HG02571 (cell line): ENCODE data around the gene SFT2D3.
A peak's percentile ranks its signal among the peaks of the same experiment; 100 is the strongest.

Experiments used
- ATAC-seq: cut with Tn5 transposase; IDR thresholded peaks from one replicate; pipeline ENCODE4 v1.9.1; 2021; ENCODE audit warnings: mild to moderate bottlenecking, moderate library complexity; ENCODE audit not compliant: unreplicated experiment

The SFT2D3 gene

GRCh38 chr2:127701193-127701650 is at the start of gene SFT2D3:
Gene SFT2D3, plus strand, starts transcription at chr2:127701497. Its CDS starts 32 bp downstream, at chr2:127701529.
- peak; percentile 73 for ATAC-seq

DNA sequence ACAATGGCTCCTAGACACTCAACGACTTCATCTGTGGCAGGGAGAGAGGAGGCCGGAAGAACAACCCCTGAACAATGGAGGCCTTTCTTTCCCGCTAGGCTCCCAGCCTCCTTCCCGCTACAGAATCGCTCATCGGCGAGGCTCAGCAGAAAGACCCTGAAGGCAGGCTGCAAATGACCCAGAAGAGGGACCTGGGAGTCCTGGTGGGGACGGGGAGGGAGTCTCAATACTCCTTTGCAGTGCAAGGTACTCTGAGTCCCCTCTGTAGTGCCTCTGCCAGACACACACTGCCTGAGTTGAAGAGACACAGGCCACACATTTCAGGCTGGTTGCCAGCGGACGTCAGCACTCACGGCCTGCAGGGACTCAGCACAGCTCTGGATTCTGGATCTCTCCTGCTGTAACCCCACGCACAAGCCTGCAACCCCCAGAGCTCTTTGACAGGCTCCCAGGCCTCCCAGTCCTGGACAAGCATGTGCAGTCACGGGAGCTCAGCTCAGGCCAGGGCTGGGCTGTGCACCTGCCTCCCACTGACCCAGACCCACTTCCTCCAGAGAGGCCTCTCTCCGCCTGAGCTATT is 49.2 kb upstream of the SFT2D3 start:
- ATAC-seq, result no peak

DNA sequence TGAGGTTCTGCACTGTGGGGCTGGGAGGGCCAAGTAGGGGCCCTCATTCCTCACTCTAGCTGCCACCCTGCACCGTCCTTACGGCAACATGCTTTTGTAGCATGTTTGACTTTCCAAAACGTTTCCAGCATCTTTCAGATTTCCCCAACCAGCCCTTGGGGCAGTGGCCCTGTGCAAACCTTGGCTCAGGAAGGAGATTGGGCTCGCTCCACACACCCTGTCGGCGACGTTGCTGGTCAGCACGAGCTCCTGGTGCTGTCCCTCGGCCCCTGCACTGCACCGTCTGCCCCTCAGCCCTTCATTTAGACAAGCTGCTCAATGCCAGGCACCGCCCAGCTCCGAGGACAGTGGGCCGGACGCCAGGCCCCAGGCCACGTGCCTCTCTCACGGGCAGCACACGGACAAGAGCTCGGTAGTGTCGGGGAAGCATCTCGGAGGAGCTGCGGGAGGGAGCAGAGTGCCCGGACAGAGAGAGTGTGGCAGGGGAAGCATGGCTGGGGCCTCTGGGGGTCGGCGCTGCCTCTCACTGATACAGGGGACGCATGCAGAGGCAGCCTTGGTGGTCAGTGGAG is 48.4 kb upstream of the SFT2D3 start:
- no peak for ATAC-seq

GRCh38 chr2:127653421-127654083 is 47.7 kb upstream of the SFT2D3 start:
- ATAC-seq, result no peak

- no peak for ATAC-seq
These were observed 47.0 kb upstream of the SFT2D3 start for GRCh38 chr2:127654084-127654837.

- ATAC-seq, result no peak
These were observed 46.5 kb upstream of the SFT2D3 start for GRCh38 chr2:127654838-127655175.

GRCh38 chr2:127655209-127656073 is 45.9 kb upstream of the SFT2D3 start:
- no peak for ATAC-seq

DNA sequence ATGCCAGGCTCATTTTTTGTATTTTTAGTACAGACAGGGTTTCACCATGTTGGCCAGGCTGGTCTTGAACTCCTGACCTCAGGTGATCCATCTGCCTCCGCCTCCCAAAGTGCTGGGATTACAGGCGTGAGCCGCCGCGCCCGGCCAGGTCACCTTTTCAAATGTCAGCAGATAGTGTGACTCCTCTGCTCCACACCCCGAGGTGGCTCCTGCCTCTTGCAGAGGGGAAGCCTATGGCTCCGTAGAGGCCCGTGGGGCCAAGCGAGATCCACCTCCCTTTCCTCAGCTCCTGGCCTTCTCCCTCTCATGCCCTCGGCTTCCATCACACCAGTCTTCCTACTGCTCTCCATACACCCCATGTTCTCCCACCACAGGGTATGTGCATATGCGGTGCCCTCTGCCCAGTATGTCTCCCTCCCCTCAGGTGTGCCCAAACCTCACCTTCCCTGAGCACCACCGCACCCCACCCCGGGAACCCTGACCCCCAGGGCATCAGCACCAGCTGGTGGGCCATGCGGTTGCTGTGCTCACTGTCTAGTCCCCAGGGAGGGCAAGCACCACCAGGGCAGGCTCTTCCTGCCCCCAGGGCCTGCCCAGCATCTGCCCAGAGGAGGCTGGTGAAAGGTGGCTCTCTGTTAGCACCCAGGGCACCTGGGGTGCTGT is 44.6 kb upstream of the SFT2D3 start:
- ATAC-seq, result no peak

GRCh38 chr2:127657232-127657595 is 44.1 kb upstream of the SFT2D3 start:
- no peak for ATAC-seq

DNA sequence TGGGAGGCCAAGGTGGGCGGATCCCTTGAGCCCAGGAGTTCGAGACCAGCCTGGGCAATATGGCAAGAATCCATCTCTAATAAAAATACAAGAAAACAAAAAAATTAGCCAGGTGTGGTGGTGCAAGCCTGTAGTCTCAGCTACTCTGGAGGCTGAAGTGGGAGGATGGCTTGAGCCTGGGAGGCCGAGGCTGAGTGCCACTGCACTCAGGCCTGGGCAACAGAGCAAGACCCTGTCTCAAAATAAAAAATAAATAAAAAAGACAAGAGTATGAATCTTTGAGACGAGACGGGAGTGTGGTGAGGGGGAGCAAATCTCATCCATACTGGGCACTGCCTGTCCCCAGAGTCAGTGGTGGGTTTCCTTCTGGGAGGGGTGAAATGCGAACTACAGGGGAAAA is 43.2 kb upstream of the SFT2D3 start:
- no peak for ATAC-seq

DNA sequence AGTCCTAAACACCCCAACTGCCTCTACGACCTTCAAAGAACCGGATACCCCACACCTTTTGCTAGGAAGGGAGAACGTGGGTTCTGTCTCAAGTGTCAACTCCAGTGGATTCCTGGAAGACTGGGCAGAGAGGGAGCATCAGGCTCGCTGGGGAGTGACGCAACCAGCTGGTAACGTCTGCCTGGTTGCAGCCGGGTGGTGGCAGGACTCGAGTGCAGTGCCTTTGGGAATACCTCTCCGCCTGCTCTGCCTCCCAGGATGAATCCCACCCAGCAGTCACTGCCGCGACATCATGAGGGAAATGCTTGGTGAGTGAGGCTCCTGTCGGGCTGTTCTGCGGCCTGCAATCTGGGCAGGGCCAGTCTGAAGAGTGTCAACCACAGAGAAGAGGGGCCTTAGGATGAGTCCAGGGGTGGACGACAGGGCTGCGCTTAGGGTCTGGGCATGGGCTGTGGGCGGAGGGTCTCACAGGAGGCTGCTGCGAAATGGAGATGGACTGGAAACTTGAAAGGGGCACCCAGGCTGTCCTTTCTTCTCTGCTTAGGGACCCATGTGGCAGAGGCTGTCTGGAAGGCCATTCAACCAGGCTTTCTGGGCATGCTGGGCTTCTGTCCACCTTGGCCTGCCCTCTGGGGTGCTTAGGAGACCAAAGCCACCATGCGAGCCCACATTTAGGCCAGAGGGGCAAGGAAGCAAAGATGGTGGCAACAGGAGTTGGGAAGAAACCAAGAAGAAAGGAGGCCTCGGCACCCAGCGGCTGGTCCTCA is 42.5 kb upstream of the SFT2D3 start:
- ATAC-seq, result no peak

- no peak for ATAC-seq
These were observed 41.6 kb upstream of the SFT2D3 start for GRCh38 chr2:127659408-127660290.

DNA sequence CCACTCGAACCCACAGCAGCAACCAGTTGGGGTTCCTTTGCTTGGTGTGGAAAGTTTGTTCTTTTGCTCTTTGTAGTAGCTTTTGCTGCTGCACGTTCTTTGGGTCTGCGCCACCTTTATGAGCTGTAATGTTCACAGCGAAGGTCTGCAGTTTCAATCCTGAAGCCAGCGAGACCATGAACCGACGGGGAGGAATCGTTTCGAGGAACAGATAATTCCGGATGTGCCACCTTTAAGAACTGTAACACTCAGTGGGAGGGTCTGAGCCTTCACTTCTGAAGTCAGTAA is 41.1 kb upstream of the SFT2D3 start:
- no peak for ATAC-seq

DNA sequence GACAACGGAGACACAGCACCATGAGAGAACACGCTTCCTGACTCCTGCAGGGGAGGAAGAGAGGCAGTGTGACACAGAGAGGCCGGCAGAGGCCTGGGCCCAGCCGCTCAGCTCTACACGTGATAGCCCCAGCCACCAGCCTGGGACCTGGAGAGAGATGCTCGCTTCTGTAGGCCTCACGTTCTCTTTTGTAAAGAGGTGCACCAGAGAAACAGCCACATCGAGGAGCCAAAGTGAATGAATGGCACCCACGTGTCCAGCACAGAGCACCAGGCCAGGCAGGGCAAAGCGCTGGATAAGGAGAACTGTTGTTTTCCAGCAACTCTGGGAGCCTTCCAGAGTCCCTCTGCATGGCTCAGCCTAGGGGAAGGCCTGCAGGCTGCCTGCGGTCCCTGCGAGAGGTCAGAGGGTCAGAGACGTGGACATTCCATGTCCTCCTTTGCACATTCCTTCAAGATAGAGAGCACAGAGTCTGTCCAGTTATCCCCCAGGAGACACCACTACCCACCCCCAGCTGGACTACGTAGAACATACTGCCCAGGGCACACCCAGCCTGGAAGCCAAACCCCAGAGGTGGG is 40.1 kb upstream of the SFT2D3 start:
- no peak for ATAC-seq

DNA sequence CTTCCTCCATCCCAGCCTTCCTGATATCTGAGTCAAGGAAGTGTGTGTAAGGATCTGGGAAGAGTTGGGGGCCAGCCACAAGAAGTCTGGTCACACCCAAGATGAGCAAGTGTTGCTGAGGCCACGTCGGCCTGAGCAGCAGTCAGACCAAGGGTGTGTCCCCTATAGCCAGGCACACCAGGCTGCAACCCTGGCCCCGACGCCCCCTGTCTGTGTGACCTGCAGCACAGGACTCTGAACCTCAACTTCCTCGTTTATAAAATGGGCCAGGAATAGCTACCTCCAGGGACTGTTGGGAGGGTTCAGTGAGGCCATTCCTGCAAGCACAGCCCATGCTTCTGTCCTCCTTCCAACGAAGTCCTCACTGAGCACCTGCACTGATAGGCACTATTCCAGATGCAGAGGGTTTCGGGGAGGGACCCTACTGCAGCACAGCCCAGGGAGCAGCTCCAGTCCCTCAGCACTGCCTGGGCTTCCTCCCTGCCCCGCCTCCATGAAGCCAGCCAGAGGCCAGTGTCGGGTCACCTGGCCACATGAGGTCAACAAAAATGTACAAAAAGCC is 39.3 kb upstream of the SFT2D3 start:
- no peak for ATAC-seq

GRCh38 chr2:127662937-127663565 is 38.2 kb upstream of the SFT2D3 start:
- no peak for ATAC-seq

DNA sequence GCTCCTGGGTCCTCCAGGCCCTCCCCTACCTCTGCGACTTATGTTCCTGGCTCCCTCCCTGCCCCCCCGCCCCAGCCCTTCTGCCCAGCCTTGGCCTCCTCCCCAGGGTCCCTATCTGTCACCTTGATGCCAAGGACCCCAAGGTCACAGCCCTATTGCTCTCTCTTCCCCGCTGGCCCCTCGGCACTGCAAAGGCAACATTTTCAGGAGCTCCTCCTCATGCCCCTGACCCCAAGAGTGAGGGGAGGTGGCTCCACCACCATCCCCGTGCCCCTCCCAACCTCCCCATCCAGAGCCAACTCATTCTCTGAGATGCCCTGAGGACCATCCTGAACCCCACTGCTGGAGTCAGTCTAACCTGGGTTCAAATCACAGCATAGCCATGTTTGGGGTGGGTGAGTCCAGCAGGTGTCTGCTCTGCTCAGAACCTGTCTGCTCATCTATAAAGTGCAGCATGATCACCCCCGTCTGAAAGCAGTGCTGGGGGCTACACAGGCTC is 37.7 kb upstream of the SFT2D3 start:
- no peak for ATAC-seq
